ENCODE results near the gene TMEM131L.

GRCh38 chr4:153547520-153547919, 81.4 kb downstream of the TMEM131L start:
- TF ChIP-seq, protein P1, sequence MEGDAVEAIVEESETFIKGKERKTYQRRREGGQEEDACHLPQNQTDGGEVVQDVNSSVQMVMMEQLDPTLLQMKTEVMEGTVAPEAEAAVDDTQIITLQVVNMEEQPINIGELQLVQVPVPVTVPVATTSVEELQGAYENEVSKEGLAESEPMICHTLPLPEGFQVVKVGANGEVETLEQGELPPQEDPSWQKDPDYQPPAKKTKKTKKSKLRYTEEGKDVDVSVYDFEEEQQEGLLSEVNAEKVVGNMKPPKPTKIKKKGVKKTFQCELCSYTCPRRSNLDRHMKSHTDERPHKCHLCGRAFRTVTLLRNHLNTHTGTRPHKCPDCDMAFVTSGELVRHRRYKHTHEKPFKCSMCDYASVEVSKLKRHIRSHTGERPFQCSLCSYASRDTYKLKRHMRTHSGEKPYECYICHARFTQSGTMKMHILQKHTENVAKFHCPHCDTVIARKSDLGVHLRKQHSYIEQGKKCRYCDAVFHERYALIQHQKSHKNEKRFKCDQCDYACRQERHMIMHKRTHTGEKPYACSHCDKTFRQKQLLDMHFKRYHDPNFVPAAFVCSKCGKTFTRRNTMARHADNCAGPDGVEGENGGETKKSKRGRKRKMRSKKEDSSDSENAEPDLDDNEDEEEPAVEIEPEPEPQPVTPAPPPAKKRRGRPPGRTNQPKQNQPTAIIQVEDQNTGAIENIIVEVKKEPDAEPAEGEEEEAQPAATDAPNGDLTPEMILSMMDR (IDR thresholded peaks at IDR 0.05), result no peak
- TF ChIP-seq EP300 (IDR thresholded peaks at IDR 0.05), result no peak
